Gastroesophageal sphincter (tissue), 4 donors: ENCODE measurements around the gene AURKAIP1. TPM values are rescaled to one million over a fixed set of nuclear protein-coding genes. Genes with fewer than 3 reads are reported as not detected.

Experiments used
- ATAC-seq: fragments of 150-250 bp; one replicate; pipeline ENCODE4 v1.9.1; 2016; ENCODE audit warnings: mild to moderate bottlenecking, moderate library complexity
- H3K27ac ChIP-seq, 4 donors: fragments of 200-600 bp; sonication (generic) in 3 of 4; 1 replicate in 3 of 4; 2 replicates in 1 of 4; pipeline ENCODE4 v1.5.1; 2016 to 2019
- H3K27me3 ChIP-seq: fragments of 200-600 bp; sonication (generic); one replicate; pipeline ENCODE4 v1.5.1; 2019
- H3K36me3 ChIP-seq, 2 donors: fragments of 200-600 bp; sonication (generic); one replicate each; pipeline ENCODE4 v1.5.1; 2019; ENCODE audit warnings: control low read depth in 1 of 2
- H3K4me1 ChIP-seq, 3 donors: fragments of 200-600 bp; sonication (generic); 1 replicate in 2 of 3; 2 replicates in 1 of 3; pipeline ENCODE4 v1.5.1; 2016 to 2019; ENCODE audit warnings: control low read depth in 2 of 3
- H3K4me3 ChIP-seq, 2 donors: fragments of 200-600 bp; sonication (generic); one replicate each; pipeline ENCODE4 v1.5.1; 2019; ENCODE audit warnings: mild to moderate bottlenecking in 1 of 2, moderate library complexity in 1 of 2
- H3K9me3 ChIP-seq, 3 donors: fragments of 200-600 bp; sonication (generic); one replicate each; pipeline ENCODE4 v1.5.1; 2017 to 2019; ENCODE audit warnings: control low read depth in 2 of 3
- EP300 ChIP-seq: sonication (generic); formaldehyde crosslinking; IDR thresholded peaks from one replicate; pipeline ENCODE4 v1.6.1; 2017; ENCODE audit warnings: antibody characterized with exemption, mild to moderate bottlenecking
- POLR2A ChIP-seq, 2 donors: fragments of 450-650 bp; IDR thresholded peaks; one replicate each; pipeline ENCODE4 v1.6.1; 2017; ENCODE audit warnings: antibody characterized with exemption in 2 of 2, mild to moderate bottlenecking in 2 of 2, moderate library complexity in 1 of 2
- POLR2AphosphoS5 ChIP-seq: sonication (generic); formaldehyde crosslinking; IDR thresholded peaks from one replicate; pipeline ENCODE4 v1.6.1; 2017; ENCODE audit warnings: antibody characterized with exemption
- WGBS, 2 donors: methylation state at CpG; one replicate each; pipeline ENCODE4 v1.1.5; 2018; ENCODE audit warnings: low coverage in 1 of 2; 5-methylcytosine and 5-hydroxymethylcytosine counted together
- total RNA-seq, 4 donors: library from RNA; depleted of rRNA; stranded (reverse); fragments of >200 nt; gene quantifications; one replicate each; pipeline ENCODE4 v1.1.0, GENCODE V29; 2016
- TF ChIP-seq, protein P1 (sequence below), 4 experiments: fragments of 200-600 bp in 2 of 4; fragments of 450-650 bp in 2 of 4; sonication (generic) in 1 of 4; IDR thresholded peaks; one replicate each; pipeline ENCODE4 v1.5.1; 2017 to 2019; ENCODE audit warnings: antibody characterized with exemption in 4 of 4, mild to moderate bottlenecking in 2 of 4, moderate library complexity in 2 of 4

The AURKAIP1 gene
- total RNA-seq, 4 donors from 2014 or later, result 103 to 138 (median 108) TPM

DNA sequence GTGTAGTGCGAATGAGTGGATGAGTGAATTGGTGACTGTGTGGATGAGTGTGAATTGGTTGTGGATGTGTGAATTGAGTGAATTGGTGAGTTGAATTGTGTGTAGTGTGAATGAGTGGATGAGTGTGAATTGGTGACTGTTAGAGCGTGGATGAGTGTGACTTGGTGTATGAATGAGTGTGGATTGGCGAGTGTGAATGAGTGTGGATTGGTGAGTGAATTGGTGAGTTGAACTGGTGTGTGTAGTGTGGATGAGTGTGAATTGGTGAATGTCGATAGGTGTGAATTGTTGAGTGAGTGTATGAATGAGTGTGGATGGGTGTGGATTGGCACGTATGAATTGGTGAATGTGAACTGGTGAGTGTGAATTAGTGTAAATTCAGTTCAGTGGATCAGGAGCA is 7.7 kb downstream of the AURKAIP1 start:
- no peaks in the 10 kb centered on the region for H3K27me3 ChIP-seq
- ATAC-seq, result no peak
- H3K36me3 ChIP-seq, result peaks cover 0 to under 1% of the 10 kb centered on the region in 2 donors
- H3K4me1 ChIP-seq, result peaks cover 0 to 13% (median 8%) of the 10 kb centered on the region in 3 donors
- TF ChIP-seq POLR2A (IDR thresholded peaks at IDR 0.05), result no peak
- TF ChIP-seq EP300, result no peak
- TF ChIP-seq, protein P1, sequence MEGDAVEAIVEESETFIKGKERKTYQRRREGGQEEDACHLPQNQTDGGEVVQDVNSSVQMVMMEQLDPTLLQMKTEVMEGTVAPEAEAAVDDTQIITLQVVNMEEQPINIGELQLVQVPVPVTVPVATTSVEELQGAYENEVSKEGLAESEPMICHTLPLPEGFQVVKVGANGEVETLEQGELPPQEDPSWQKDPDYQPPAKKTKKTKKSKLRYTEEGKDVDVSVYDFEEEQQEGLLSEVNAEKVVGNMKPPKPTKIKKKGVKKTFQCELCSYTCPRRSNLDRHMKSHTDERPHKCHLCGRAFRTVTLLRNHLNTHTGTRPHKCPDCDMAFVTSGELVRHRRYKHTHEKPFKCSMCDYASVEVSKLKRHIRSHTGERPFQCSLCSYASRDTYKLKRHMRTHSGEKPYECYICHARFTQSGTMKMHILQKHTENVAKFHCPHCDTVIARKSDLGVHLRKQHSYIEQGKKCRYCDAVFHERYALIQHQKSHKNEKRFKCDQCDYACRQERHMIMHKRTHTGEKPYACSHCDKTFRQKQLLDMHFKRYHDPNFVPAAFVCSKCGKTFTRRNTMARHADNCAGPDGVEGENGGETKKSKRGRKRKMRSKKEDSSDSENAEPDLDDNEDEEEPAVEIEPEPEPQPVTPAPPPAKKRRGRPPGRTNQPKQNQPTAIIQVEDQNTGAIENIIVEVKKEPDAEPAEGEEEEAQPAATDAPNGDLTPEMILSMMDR (IDR thresholded peaks at IDR 0.05), result no peak
- no peak for TF ChIP-seq POLR2AphosphoS5
- no peak overlapping the region for H3K4me3 ChIP-seq
- H3K9me3 ChIP-seq, result no peaks in the 10 kb centered on the region
- no peak overlapping the region for H3K27ac ChIP-seq
- 94 to 100% methylated on average over 4 to 5 of the region's 5 CpGs for WGBS, 2 donors

DNA sequence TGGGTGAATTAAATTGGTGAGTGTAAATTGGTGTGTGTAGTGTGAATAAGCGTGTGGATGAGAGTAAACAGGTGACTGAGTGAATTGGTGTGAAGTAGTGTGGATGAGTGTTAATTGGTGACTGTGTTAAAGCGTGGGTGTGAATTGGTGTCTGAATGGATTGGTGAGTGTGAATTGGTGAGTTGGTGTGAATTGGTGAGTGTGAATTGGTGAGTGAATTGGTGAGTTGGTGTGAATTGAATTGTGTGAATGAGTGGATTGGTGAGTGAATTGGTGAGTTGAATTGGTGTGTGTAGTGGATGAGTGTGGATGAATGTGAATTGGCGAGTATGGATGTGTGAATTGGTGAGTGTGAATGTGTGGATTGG is 8.3 kb downstream of the AURKAIP1 start:
- Histone ChIP-seq H3K4me1 (peaks cover 0 to 13% (median 2%) of the 10 kb centered on the region in 3 donors), H3K27ac (no peak overlapping the region), H3K27me3 (no peaks in the 10 kb centered on the region), H3K36me3 (no peaks in the 10 kb centered on the region), H3K4me3 (no peak overlapping the region), H3K9me3 (no peaks in the 10 kb centered on the region)
- TF ChIP-seq POLR2A (IDR thresholded peaks at IDR 0.05) (no peak), EP300 (no peak), POLR2AphosphoS5 (no peak)
- TF ChIP-seq, protein P1 (IDR thresholded peaks at IDR 0.05), result no peak
- ATAC-seq, result no peak
- 91 to 93% methylated on average over 3 of the region's 3 CpGs for WGBS, 2 donors

DNA sequence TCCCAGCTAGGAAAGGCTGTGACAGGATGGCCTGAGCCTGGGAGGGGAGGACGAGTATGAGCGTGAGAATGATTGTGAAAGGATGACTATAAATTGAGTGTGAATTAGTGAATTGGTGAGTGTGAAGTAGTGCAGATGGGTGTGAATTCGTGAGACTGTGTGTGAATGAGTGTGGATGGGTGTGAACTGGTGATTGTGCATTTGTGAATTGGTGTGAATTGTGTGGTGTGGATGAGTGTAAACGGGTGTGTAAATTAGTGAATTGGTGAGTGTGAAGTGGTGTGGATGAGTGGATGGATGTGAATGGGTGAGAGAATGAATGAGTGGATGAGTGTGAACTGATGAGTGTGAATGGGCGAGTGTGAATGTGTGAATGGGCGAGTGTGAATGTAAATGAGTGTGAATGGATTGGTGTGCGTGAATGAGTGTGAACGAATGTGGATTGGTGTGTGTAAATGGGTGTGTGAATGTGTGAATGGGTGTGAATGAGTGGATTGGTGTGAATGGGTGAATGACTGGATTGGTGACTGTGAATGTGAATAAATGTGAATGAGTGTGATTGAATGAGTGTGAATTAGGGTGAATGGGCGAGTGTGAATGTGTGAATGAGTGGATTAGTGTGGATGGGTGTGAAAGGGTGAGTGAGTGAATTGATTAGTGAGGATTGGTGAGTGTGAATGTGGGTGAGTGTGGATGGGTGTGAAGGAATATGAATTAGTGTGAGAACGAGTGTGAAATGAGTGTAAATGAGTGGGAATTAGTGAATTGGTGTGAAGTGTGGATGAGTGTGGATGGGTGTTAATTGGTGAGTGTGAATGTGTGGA is 8.9 kb downstream of the AURKAIP1 start:
- WGBS, 2 donors, result 75 to 77% methylated on average over 10 of the region's 10 CpGs
- no peak for ATAC-seq
- no peak overlapping the region for H3K4me3 ChIP-seq
- no peaks in the 10 kb centered on the region for H3K9me3 ChIP-seq
- TF ChIP-seq, protein P1 (IDR thresholded peaks at IDR 0.05), result no peak
- TF ChIP-seq EP300, result no peak
- no peak for TF ChIP-seq POLR2AphosphoS5
- no peak for TF ChIP-seq POLR2A (IDR thresholded peaks at IDR 0.05)
- H3K27me3 ChIP-seq, result no peaks in the 10 kb centered on the region
- no peak overlapping the region for H3K27ac ChIP-seq
- H3K4me1 ChIP-seq, result peaks cover 0 to 14% (median 3%) of the 10 kb centered on the region in 3 donors
- no peaks in the 10 kb centered on the region for H3K36me3 ChIP-seq

DNA sequence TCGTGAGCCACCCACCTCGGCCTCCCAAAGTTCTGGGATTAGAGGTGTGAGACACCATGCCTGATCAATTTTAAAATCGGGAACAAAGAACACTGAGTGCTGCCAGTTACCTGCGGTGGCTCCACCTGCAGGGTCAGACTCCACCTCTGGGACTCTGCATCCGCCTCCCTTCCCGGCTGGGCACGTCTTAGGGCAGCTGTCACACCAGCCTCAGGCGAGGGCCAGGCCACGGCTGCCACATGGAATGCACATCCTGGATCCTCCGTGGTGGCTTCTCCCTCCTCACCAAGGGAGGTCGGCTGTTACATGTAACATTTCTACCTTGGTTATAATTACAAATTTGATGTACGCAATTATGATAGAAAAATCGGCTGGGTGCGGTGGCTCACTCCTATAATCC is 10.7 kb downstream of the AURKAIP1 start:
- H3K27me3 ChIP-seq, result peaks cover 4% of the 10 kb centered on the region
- no peak for ATAC-seq
- H3K36me3 ChIP-seq, result no peaks in the 10 kb centered on the region
- TF ChIP-seq POLR2AphosphoS5 (no peak), POLR2A (IDR thresholded peaks at IDR 0.05) (no peak), EP300 (no peak)
- TF ChIP-seq, protein P1 (IDR thresholded peaks at IDR 0.05), result no peak
- H3K4me1 ChIP-seq, result peaks cover 0 to 31% (median 6%) of the 10 kb centered on the region in 3 donors
- H3K27ac ChIP-seq, result no peak overlapping the region
- WGBS, 2 donors, result 95% methylated on average over 4 of the region's 14 CpGs; no CpG with 5 or more reads in 1 of the 2 donors
- H3K9me3 ChIP-seq, result no peaks in the 10 kb centered on the region
- no peak overlapping the region for H3K4me3 ChIP-seq

DNA sequence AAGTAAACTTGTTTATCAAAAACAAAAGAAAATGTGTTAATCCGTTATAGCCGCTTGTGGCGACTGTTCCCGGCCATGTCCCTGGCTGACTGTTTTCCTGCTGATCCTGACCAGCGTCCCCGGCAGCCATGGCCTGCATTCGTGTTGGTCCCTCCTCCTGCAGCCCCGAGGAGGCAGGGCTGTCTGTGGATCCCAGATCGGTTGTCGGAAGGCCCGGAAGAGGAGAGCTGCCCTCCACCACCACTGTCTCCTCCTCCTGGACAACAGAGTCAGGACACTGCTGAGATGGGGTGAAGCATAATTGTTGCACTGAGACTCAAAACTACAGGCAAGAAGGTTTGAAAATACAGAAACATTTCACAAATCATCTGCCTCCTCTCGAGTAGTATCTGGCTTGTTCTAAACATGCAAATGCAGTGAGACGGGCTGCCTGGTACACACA is 13.0 kb downstream of the AURKAIP1 start:
- H3K4me3 ChIP-seq, result no peak overlapping the region
- H3K4me1 ChIP-seq, result peaks cover 0 to 51% (median 6%) of the 10 kb centered on the region in 3 donors
- peaks cover 26% of the 10 kb centered on the region for H3K27me3 ChIP-seq
- H3K9me3 ChIP-seq, result no peaks in the 10 kb centered on the region
- peak overlapping the region in 3 of 4 donors; percentile 40 to 87 (median 72) for H3K27ac ChIP-seq
- H3K36me3 ChIP-seq, result no peaks in the 10 kb centered on the region
- ATAC-seq, result peak; percentile 46
- WGBS, 2 donors, result 20 to 25% methylated on average over 2 to 6 of the region's 13 CpGs
- no peak for TF ChIP-seq POLR2AphosphoS5
- TF ChIP-seq, protein P1 (IDR thresholded peaks at IDR 0.05), result peak in 1 of 4 experiments; percentile 22
